Muscle of leg (tissue), 11 donors: ENCODE results near the gene FBXL22. TPM values are rescaled to one million over a fixed set of nuclear protein-coding genes. Genes with fewer than 3 reads are reported as not detected.
"Not testable (repeated sequence)": the region's sequence is repeated elsewhere in the genome, so short reads cannot be mapped to it uniquely, and the experiment has no call there.

Source experiments
- DNase-seq: peaks from one replicate; pipeline ENCODE4 v3.0.0; 2013
- H3K27ac ChIP-seq: one replicate; pipeline ENCODE4 v1.5.1; 2013; ENCODE audit warnings: mild to moderate bottlenecking, low read length, control low read depth
- H3K27me3 ChIP-seq: one replicate; pipeline ENCODE4 v1.6.1; 2013; ENCODE audit warnings: low read length; ENCODE audit not compliant: control insufficient read depth, insufficient read depth
- H3K36me3 ChIP-seq: one replicate; pipeline ENCODE4 v1.6.1; 2013; ENCODE audit warnings: low read length; ENCODE audit not compliant: control insufficient read depth, insufficient read depth
- H3K4me1 ChIP-seq: one replicate; pipeline ENCODE4 v1.6.1; 2013; ENCODE audit warnings: low read length; ENCODE audit not compliant: control insufficient read depth, insufficient read depth
- H3K4me3 ChIP-seq: one replicate; pipeline ENCODE4 v1.5.1; 2013; ENCODE audit warnings: low read length, control low read depth
- H3K9me3 ChIP-seq: replicated peaks from 2 replicates; pipeline ENCODE4 v1.6.1; 2013; ENCODE audit warnings: low read depth, low read length; ENCODE audit not compliant: control insufficient read depth
- WGBS: methylation state at CpG from one replicate; pipeline ENCODE4 v1.1.5; 2013; ENCODE audit warnings: missing lambda C conversion rate; ENCODE audit not compliant: insufficient coverage; 5-methylcytosine and 5-hydroxymethylcytosine counted together
- polyA plus RNA-seq, 8 donors: library from polyadenylated mRNA; unstranded; fragments of 120-200 nt; gene quantifications; one replicate each; pipeline versions ENCODE4 v1.2.1 to v1.2.3, GENCODE V29; 2013; ENCODE audit warnings: inconsistent platforms in 1 of 8, low replicate concordance in 1 of 8; ENCODE audit not compliant: insufficient read length in 8 of 8, insufficient read depth in 1 of 8
- total RNA-seq: library from RNA; stranded (reverse); fragments of 120-200 nt; gene quantifications from one replicate; pipeline ENCODE4 v1.2.4, GENCODE V29; 2013

The FBXL22 gene
- total and polyA plus RNA-seq, 9 donors: 16.0 to 45.2 (median 31.5) TPM

GRCh38 chr15:63608989-63609388 lies 11.8 kb downstream of the FBXL22 start:
- no peak for DNase-seq
- Histone ChIP-seq H3K4me1 (peaks cover 26% of the 10 kb centered on the region), H3K36me3 (peaks cover 51% of the 10 kb centered on the region), H3K4me3 (no peak overlapping the region), H3K27me3 (no peaks in the 10 kb centered on the region), H3K9me3 (no peaks in the 10 kb centered on the region), H3K27ac (no peak overlapping the region)
- 98% methylated on average over 15 of the region's 15 CpGs for WGBS

GRCh38 chr15:63609448-63609847 lies 12.3 kb downstream of the FBXL22 start:
- no peak for DNase-seq
- Histone ChIP-seq H3K9me3 (no peaks in the 10 kb centered on the region), H3K27ac (no peak overlapping the region), H3K4me1 (peaks cover 26% of the 10 kb centered on the region), H3K27me3 (no peaks in the 10 kb centered on the region), H3K4me3 (no peak overlapping the region), H3K36me3 (peaks cover 54% of the 10 kb centered on the region)
- 60% methylated on average over 1 of the region's 6 CpGs for WGBS

GRCh38 chr15:63610209-63610841 lies 13.1 kb downstream of the FBXL22 start:
- H3K27ac ChIP-seq: peak overlapping the region; percentile 88
- WGBS: 0% methylated on average over 4 of the region's 6 CpGs
- peaks cover 63% of the 10 kb centered on the region for H3K36me3 ChIP-seq
- peak; percentile 94 for DNase-seq
- H3K27me3 ChIP-seq: no peaks in the 10 kb centered on the region
- H3K4me1 ChIP-seq: peaks cover 26% of the 10 kb centered on the region
- H3K4me3 ChIP-seq: no peak overlapping the region
- no peaks in the 10 kb centered on the region for H3K9me3 ChIP-seq

GRCh38 chr15:63611177-63611576 lies 14.0 kb downstream of the FBXL22 start:
- Histone ChIP-seq H3K9me3 (no peaks in the 10 kb centered on the region), H3K36me3 (peaks cover 69% of the 10 kb centered on the region), H3K4me3 (no peak overlapping the region), H3K4me1 (peaks cover 26% of the 10 kb centered on the region), H3K27ac (peak overlapping the region; percentile 88), H3K27me3 (no peaks in the 10 kb centered on the region)
- WGBS: 50% methylated on average over 2 of the region's 3 CpGs
- DNase-seq: peak; percentile 86

- Histone ChIP-seq H3K4me1 (peaks cover 26% of the 10 kb centered on the region), H3K4me3 (no peak overlapping the region), H3K27ac (no peak overlapping the region), H3K36me3 (peaks cover 64% of the 10 kb centered on the region), H3K27me3 (no peaks in the 10 kb centered on the region), H3K9me3 (no peaks in the 10 kb centered on the region)
- no peak for DNase-seq
- WGBS: 94% methylated on average over 14 of the region's 15 CpGs
These were observed 15.1 kb downstream of the FBXL22 start for GRCh38 chr15:63612300-63612699.

- DNase-seq: no peak
- H3K27me3 ChIP-seq: no peaks in the 10 kb centered on the region
These were observed 18.7 kb downstream of the FBXL22 start for GRCh38 chr15:63615935-63616334.

GRCh38 chr15:63617147-63617546 lies 20.0 kb downstream of the FBXL22 start:
- H3K36me3 ChIP-seq: peaks cover 38% of the 10 kb centered on the region
- WGBS: no CpG with 5 or more reads among the region's 4 CpGs
- H3K4me3 ChIP-seq, H3K4me1 ChIP-seq, DNase-seq, H3K27ac ChIP-seq, H3K27me3 ChIP-seq, H3K9me3 ChIP-seq: not testable (repeated sequence)

More at GRCh38 chr15:63615935-63616334, 18.7 kb downstream of the FBXL22 start:
- no peak overlapping the region for H3K27ac ChIP-seq
- no peaks in the 10 kb centered on the region for H3K9me3 ChIP-seq
- WGBS: no CpG with 5 or more reads among the region's 3 CpGs
- H3K4me1 ChIP-seq: peaks cover 16% of the 10 kb centered on the region
- H3K36me3 ChIP-seq: peaks cover 44% of the 10 kb centered on the region
- no peak overlapping the region for H3K4me3 ChIP-seq

GRCh38 chr15:63617627-63618026 lies 20.4 kb downstream of the FBXL22 start:
- H3K9me3 ChIP-seq, H3K27ac ChIP-seq, H3K27me3 ChIP-seq, H3K4me1 ChIP-seq, DNase-seq, H3K4me3 ChIP-seq: not testable (repeated sequence)
- WGBS: no CpG with 5 or more reads among the region's 3 CpGs
- peaks cover 38% of the 10 kb centered on the region for H3K36me3 ChIP-seq

- peaks cover 35% of the 10 kb centered on the region for H3K36me3 ChIP-seq
- not testable (repeated sequence) for H3K27ac ChIP-seq, H3K27me3 ChIP-seq, H3K4me3 ChIP-seq, H3K4me1 ChIP-seq, H3K9me3 ChIP-seq, DNase-seq
- WGBS: no CpG with 5 or more reads among the region's 2 CpGs
These were observed 23.6 kb downstream of the FBXL22 start for GRCh38 chr15:63620760-63621159.

GRCh38 chr15:63623232-63623969 lies 26.2 kb downstream of the FBXL22 start:
- Histone ChIP-seq H3K4me3 (no peak overlapping the region), H3K27ac (no peak overlapping the region), H3K9me3 (no peaks in the 10 kb centered on the region), H3K36me3 (peaks cover 43% of the 10 kb centered on the region), H3K27me3 (no peaks in the 10 kb centered on the region), H3K4me1 (no peaks in the 10 kb centered on the region)
- 92% methylated on average over 5 of the region's 8 CpGs for WGBS
- no peak for DNase-seq
